GM23338 (cell line): Measurements from ENCODE around the gene JARID2. TPM values are rescaled to one million over a fixed set of nuclear protein-coding genes. Genes with fewer than 3 reads are reported as not detected.

ENCODE experiments used
- ATAC-seq: fragments of 200-7000 bp; cut with Tn5 transposase; 3 replicates; pipeline ENCODE4 v1.9.1; 2020
- DNase-seq: peaks from one replicate; pipeline ENCODE4 v3.0.0-alpha.2; 2015; ENCODE audit warnings: low spot score
- H2AFZ ChIP-seq: fragments of 200-600 bp; sonication (generic); 2 replicates; pipeline ENCODE4 v1.8.0; 2016; ENCODE audit warnings: antibody characterized with exemption, mild to moderate bottlenecking, moderate library complexity
- H3F3A ChIP-seq: fragments of 200-600 bp; sonication (generic); replicated peaks from 2 replicates; pipeline ENCODE4 v1.8.0; 2017; ENCODE audit warnings: antibody characterized with exemption, mixed run types, low read depth
- H3K27ac ChIP-seq: fragments of 200-600 bp; sonication (generic); 2 replicates; pipeline ENCODE4 v1.6.1; 2016; ENCODE audit warnings: low read depth
- H3K27me3 ChIP-seq: fragments of 200-600 bp; sonication (generic); 2 replicates; pipeline ENCODE4 v1.8.0; 2016; ENCODE audit warnings: mild to moderate bottlenecking, mixed run types, moderate library complexity; ENCODE audit not compliant: insufficient read depth
- H3K36me3 ChIP-seq: fragments of 200-600 bp; sonication (generic); 2 replicates; pipeline ENCODE4 v1.8.0; 2016; ENCODE audit warnings: mild to moderate bottlenecking; ENCODE audit not compliant: insufficient read depth
- H3K4me1 ChIP-seq: fragments of 200-600 bp; sonication (generic); 2 replicates; pipeline ENCODE4 v1.8.0; 2016; ENCODE audit warnings: mild to moderate bottlenecking, moderate library complexity; ENCODE audit not compliant: insufficient read depth
- H3K4me2 ChIP-seq: fragments of 200-600 bp; sonication (generic); 2 replicates; pipeline ENCODE4 v1.7.1; 2017; ENCODE audit warnings: mixed run types
- H3K4me3 ChIP-seq: fragments of 200-600 bp; sonication (generic); 2 replicates; pipeline ENCODE4 v1.6.1; 2016; ENCODE audit warnings: mixed run types
- H3K79me2 ChIP-seq: fragments of 200-600 bp; sonication (generic); replicated peaks from 2 replicates; pipeline ENCODE4 v1.8.0; 2017; ENCODE audit warnings: mild to moderate bottlenecking; ENCODE audit not compliant: insufficient read depth
- H3K9me2 ChIP-seq: fragments of 200-600 bp; sonication (generic); 2 replicates; pipeline ENCODE4 v1.8.0; 2017; ENCODE audit not compliant: insufficient read depth
- H4K20me1 ChIP-seq: fragments of 200-600 bp; sonication (generic); replicated peaks from 2 replicates; pipeline ENCODE4 v1.8.0; 2017; ENCODE audit warnings: mild to moderate bottlenecking; ENCODE audit not compliant: insufficient read depth
- H3K27ac Mint-ChIP-seq: 2 replicates; pipeline ENCODE4 v1.8.0; 2020; ENCODE audit warnings: inconsistent platforms, mild to moderate bottlenecking, moderate library complexity, mixed read lengths
- H3K27me3 Mint-ChIP-seq: 3 replicates; pipeline ENCODE4 v1.8.0; 2022; ENCODE audit warnings: low read depth, mild to moderate bottlenecking, moderate library complexity, mixed read lengths, inconsistent platforms; ENCODE audit not compliant: insufficient read depth, poor library complexity
- H3K36me3 Mint-ChIP-seq: 3 replicates; pipeline ENCODE4 v1.8.0; 2021; ENCODE audit warnings: low read depth, mild to moderate bottlenecking, inconsistent platforms, moderate library complexity, mixed read lengths
- H3K4me1 Mint-ChIP-seq: 3 replicates; pipeline ENCODE4 v1.8.0; 2020; ENCODE audit warnings: mild to moderate bottlenecking, inconsistent platforms, mixed read lengths
- H3K4me3 Mint-ChIP-seq: 3 replicates; pipeline ENCODE4 v1.8.0; 2021; ENCODE audit warnings: moderate library complexity, mild to moderate bottlenecking, inconsistent platforms, mixed read lengths
- H3K9me3 Mint-ChIP-seq: 3 replicates; pipeline ENCODE4 v1.8.0; 2020; ENCODE audit warnings: moderate library complexity, mild to moderate bottlenecking, inconsistent platforms, mixed read lengths
- JUNB ChIP-seq: IDR thresholded peaks from one replicate; pipeline ENCODE4 v1.6.1; 2016; ENCODE audit warnings: antibody characterized with exemption; ENCODE audit not compliant: unreplicated experiment
- NANOG ChIP-seq: IDR thresholded peaks from 2 replicates; pipeline ENCODE4 v1.6.1; 2016; ENCODE audit warnings: antibody characterized with exemption, borderline replicate concordance
- POLR2AphosphoS5 ChIP-seq: IDR thresholded peaks from 2 replicates; pipeline ENCODE4 v1.6.1; 2016; ENCODE audit warnings: antibody characterized with exemption, low read depth
- ZNF114 ChIP-seq: fragments of 250-450 bp; sonication (Bioruptor Pico); IDR thresholded peaks from 2 replicates; pipeline ENCODE4 v1.5.0; 2020; ENCODE audit warnings: mild to moderate bottlenecking, moderate library complexity
- ZNF331 ChIP-seq: fragments of 250-450 bp; sonication (Bioruptor Pico); IDR thresholded peaks from 2 replicates; pipeline ENCODE4 v1.5.0; 2020; ENCODE audit warnings: low read depth, mild to moderate bottlenecking, moderate library complexity
- polyA plus RNA-seq: library from polyadenylated mRNA; unstranded; fragments of >200 nt; fragmentation: Nextera tagmentation; extraction: Ambion mirVana; gene quantifications from 2 replicates; pipeline ENCODE4 v1.2.1, GENCODE V29; 2016
- total RNA-seq: library from RNA; depleted of rRNA; stranded (reverse); fragments of >200 nt; shearing (Covaris generic); gene quantifications from 2 replicates; pipeline ENCODE4 v1.2.3, GENCODE V29; 2014
- TF ChIP-seq, protein P1 (sequence below): fragments of 250-450 bp; sonication (Bioruptor Pico); IDR thresholded peaks from 2 replicates; pipeline ENCODE4 v1.5.0; 2020; ENCODE audit warnings: mild to moderate bottlenecking, moderate library complexity
- TF ChIP-seq, protein P2 (sequence below): IDR thresholded peaks from one replicate; pipeline ENCODE4 v1.6.1; 2018; ENCODE audit warnings: antibody characterized with exemption; ENCODE audit not compliant: unreplicated experiment

JARID2 gene
- total and polyA plus RNA-seq, 2 experiments from 2014 or later: 92.8 to 196 TPM

DNA sequence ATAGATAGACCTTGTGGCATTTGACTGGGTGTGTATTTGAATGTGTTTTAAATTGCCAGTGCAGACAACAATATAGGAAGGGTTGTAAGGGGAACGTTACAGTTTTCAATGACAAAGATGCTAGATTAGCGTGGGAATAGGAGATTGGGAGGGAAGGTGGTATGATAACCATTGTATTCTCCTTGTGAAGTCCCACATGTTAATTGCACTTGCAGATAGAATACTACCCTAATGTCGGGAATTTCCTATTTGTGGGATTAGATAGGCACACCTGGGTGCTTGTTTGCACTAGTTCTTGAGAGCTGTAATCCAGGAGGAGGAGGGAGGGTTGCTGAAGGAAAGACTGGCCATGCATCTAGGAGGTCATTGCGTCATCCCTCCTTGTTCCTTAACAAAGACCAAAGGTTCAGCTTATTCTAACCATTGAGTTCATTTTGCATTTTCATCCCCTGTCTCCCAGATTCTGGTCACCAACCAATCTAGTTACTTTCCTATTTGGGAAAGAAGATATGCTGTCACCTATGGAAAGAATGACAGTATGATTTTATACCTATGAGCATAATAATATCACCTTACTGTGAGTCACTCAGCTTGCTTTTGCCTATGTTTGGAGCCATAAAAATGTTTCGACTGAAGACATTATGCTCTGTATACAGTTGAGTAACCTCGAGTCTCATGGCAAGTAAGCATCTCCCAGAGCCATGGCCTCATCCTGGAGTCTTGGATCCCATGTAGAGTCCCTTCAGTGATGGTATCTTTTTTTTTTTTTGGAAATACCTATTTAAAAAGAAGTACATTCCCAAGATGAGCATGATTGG, 215.5 kb downstream of the JARID2 start:
- H3K4me3 Mint-ChIP-seq: no peak overlapping the region
- DNase-seq: peak; percentile 63
- 0 out of 2 replicates have a peak overlapping the region, but pooled peaks have one; percentile 25 for H3K4me2 ChIP-seq
- H3K9me2 ChIP-seq: no peaks in the 10 kb centered on the region
- H3K36me3 ChIP-seq: peaks cover 4% of the 10 kb centered on the region; the same call in 1 of the 2 replicates
- H3K4me3 ChIP-seq: no peak overlapping the region
- peaks cover 100% of the 10 kb centered on the region for H3K79me2 ChIP-seq
- peaks cover 97% of the 10 kb centered on the region for H4K20me1 ChIP-seq
- H3K27me3 Mint-ChIP-seq: peaks cover 32% of the 10 kb centered on the region
- H3F3A ChIP-seq: peaks cover 15% of the 10 kb centered on the region
- H3K27me3 ChIP-seq: no peaks in the 10 kb centered on the region
- H3K4me1 Mint-ChIP-seq: peaks cover 86% of the 10 kb centered on the region
- H3K27ac ChIP-seq: no peak overlapping the region; the same call in 1 of the 2 replicates
- no peaks in the 10 kb centered on the region; the same call in 2 of the 3 replicates for H3K9me3 Mint-ChIP-seq
- peak; percentile 34 for ATAC-seq
- no peak overlapping the region for H2AFZ ChIP-seq
- peaks cover 68% of the 10 kb centered on the region for H3K4me1 ChIP-seq
- H3K27ac Mint-ChIP-seq: no peak overlapping the region
- peaks cover 24% of the 10 kb centered on the region for H3K36me3 Mint-ChIP-seq
- TF ChIP-seq NANOG: peak; percentile 15; the same call in 1 of the 2 replicates
- no peak for TF ChIP-seq ZNF331
- TF ChIP-seq, protein P1, sequence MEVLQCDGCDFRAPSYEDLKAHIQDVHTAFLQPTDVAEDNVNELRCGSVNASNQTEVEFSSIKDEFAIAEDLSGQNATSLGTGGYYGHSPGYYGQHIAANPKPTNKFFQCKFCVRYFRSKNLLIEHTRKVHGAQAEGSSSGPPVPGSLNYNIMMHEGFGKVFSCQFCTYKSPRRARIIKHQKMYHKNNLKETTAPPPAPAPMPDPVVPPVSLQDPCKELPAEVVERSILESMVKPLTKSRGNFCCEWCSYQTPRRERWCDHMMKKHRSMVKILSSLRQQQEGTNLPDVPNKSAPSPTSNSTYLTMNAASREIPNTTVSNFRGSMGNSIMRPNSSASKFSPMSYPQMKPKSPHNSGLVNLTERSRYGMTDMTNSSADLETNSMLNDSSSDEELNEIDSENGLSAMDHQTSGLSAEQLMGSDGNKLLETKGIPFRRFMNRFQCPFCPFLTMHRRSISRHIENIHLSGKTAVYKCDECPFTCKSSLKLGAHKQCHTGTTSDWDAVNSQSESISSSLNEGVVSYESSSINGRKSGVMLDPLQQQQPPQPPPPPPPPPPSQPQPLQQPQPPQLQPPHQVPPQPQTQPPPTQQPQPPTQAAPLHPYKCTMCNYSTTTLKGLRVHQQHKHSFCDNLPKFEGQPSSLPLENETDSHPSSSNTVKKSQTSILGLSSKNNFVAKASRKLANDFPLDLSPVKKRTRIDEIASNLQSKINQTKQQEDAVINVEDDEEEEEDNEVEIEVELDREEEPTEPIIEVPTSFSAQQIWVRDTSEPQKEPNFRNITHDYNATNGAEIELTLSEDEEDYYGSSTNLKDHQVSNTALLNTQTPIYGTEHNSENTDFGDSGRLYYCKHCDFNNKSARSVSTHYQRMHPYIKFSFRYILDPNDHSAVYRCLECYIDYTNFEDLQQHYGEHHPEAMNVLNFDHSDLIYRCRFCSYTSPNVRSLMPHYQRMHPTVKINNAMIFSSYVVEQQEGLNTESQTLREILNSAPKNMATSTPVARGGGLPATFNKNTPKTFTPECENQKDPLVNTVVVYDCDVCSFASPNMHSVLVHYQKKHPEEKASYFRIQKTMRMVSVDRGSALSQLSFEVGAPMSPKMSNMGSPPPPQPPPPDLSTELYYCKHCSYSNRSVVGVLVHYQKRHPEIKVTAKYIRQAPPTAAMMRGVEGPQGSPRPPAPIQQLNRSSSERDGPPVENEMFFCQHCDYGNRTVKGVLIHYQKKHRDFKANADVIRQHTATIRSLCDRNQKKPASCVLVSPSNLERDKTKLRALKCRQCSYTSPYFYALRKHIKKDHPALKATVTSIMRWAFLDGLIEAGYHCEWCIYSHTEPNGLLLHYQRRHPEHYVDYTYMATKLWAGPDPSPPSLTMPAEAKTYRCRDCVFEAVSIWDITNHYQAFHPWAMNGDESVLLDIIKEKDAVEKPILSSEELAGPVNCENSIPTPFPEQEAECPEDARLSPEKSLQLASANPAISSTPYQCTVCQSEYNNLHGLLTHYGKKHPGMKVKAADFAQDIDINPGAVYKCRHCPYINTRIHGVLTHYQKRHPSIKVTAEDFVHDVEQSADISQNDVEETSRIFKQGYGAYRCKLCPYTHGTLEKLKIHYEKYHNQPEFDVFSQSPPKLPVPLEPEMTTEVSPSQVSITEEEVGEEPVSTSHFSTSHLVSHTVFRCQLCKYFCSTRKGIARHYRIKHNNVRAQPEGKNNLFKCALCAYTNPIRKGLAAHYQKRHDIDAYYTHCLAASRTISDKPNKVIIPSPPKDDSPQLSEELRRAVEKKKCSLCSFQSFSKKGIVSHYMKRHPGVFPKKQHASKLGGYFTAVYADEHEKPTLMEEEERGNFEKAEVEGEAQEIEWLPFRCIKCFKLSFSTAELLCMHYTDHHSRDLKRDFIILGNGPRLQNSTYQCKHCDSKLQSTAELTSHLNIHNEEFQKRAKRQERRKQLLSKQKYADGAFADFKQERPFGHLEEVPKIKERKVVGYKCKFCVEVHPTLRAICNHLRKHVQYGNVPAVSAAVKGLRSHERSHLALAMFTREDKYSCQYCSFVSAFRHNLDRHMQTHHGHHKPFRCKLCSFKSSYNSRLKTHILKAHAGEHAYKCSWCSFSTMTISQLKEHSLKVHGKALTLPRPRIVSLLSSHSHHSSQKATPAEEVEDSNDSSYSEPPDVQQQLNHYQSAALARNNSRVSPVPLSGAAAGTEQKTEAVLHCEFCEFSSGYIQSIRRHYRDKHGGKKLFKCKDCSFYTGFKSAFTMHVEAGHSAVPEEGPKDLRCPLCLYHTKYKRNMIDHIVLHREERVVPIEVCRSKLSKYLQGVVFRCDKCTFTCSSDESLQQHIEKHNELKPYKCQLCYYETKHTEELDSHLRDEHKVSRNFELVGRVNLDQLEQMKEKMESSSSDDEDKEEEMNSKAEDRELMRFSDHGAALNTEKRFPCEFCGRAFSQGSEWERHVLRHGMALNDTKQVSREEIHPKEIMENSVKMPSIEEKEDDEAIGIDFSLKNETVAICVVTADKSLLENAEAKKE (CRISPR knock-in tag): no peak
- no peak for TF ChIP-seq JUNB
- TF ChIP-seq ZNF114 (CRISPR knock-in tag): no peak
- peak; percentile 25; the same call in 1 of the 2 replicates for TF ChIP-seq POLR2AphosphoS5
- TF ChIP-seq, protein P2, sequence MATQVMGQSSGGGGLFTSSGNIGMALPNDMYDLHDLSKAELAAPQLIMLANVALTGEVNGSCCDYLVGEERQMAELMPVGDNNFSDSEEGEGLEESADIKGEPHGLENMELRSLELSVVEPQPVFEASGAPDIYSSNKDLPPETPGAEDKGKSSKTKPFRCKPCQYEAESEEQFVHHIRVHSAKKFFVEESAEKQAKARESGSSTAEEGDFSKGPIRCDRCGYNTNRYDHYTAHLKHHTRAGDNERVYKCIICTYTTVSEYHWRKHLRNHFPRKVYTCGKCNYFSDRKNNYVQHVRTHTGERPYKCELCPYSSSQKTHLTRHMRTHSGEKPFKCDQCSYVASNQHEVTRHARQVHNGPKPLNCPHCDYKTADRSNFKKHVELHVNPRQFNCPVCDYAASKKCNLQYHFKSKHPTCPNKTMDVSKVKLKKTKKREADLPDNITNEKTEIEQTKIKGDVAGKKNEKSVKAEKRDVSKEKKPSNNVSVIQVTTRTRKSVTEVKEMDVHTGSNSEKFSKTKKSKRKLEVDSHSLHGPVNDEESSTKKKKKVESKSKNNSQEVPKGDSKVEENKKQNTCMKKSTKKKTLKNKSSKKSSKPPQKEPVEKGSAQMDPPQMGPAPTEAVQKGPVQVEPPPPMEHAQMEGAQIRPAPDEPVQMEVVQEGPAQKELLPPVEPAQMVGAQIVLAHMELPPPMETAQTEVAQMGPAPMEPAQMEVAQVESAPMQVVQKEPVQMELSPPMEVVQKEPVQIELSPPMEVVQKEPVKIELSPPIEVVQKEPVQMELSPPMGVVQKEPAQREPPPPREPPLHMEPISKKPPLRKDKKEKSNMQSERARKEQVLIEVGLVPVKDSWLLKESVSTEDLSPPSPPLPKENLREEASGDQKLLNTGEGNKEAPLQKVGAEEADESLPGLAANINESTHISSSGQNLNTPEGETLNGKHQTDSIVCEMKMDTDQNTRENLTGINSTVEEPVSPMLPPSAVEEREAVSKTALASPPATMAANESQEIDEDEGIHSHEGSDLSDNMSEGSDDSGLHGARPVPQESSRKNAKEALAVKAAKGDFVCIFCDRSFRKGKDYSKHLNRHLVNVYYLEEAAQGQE: no peak
